ENCODE data around the gene UBASH3A.

The UBASH3A gene

GRCh38 chr21:42430521-42430920 is 26.8 kb downstream of the UBASH3A start:
- DNase-seq (ENCODE audit: low read depth in 3 of 3) = no peak

GRCh38 chr21:42431196-42431595 is 27.5 kb downstream of the UBASH3A start:
- DNase-seq (ENCODE audit: low read depth in 3 of 3) = no peak

- no peak for DNase-seq (ENCODE audit: low read depth in 3 of 3)
Observed at GRCh38 chr21:42432695-42433094, 29.0 kb downstream of the UBASH3A start.

- DNase-seq (ENCODE audit: low read depth in 3 of 3) = no peak
Observed at GRCh38 chr21:42433946-42434551, 30.3 kb downstream of the UBASH3A start.

- DNase-seq (ENCODE audit: low read depth in 3 of 3) = no peak
Observed at GRCh38 chr21:42434884-42435283, 31.2 kb downstream of the UBASH3A start.

- DNase-seq (ENCODE audit: low read depth in 3 of 3) = no peak
Observed at GRCh38 chr21:42435401-42435800, 31.7 kb downstream of the UBASH3A start.

GRCh38 chr21:42435833-42436232 is 32.1 kb downstream of the UBASH3A start:
- DNase-seq (ENCODE audit: low read depth in 3 of 3) = no peak

- DNase-seq (ENCODE audit: low read depth in 3 of 3) = no peak
Observed at GRCh38 chr21:42436914-42437313, 33.2 kb downstream of the UBASH3A start.

GRCh38 chr21:42437786-42438185 is 34.1 kb downstream of the UBASH3A start:
- no peak for DNase-seq (ENCODE audit: low read depth in 3 of 3)

GRCh38 chr21:42438316-42439205 is 34.9 kb downstream of the UBASH3A start:
- DNase-seq (ENCODE audit: low read depth in 3 of 3) = no peak

GRCh38 chr21:42439284-42440186 is 35.8 kb downstream of the UBASH3A start:
- no peak for DNase-seq (ENCODE audit: low read depth in 3 of 3)

- no peak for DNase-seq (ENCODE audit: low read depth in 3 of 3)
Observed at GRCh38 chr21:42440187-42440792, 36.6 kb downstream of the UBASH3A start.

- DNase-seq (ENCODE audit: low read depth in 3 of 3) = no peak
Observed at GRCh38 chr21:42441963-42442362, 38.3 kb downstream of the UBASH3A start.

GRCh38 chr21:42443181-42443785 is 39.6 kb downstream of the UBASH3A start:
- no peak for DNase-seq (ENCODE audit: low read depth in 3 of 3)

- DNase-seq (ENCODE audit: low read depth in 3 of 3) = no peak
Observed at GRCh38 chr21:42443876-42444744, 40.4 kb downstream of the UBASH3A start.

GRCh38 chr21:42444745-42445059 is 41.0 kb downstream of the UBASH3A start:
- DNase-seq (ENCODE audit: low read depth in 3 of 3) = no peak

GRCh38 chr21:42445311-42445710 is 41.6 kb downstream of the UBASH3A start:
- DNase-seq (ENCODE audit: low read depth in 3 of 3) = no peak

- DNase-seq (ENCODE audit: low read depth in 3 of 3) = no peak
Observed at GRCh38 chr21:42446531-42446930, 42.8 kb downstream of the UBASH3A start.

GRCh38 chr21:42447182-42447581 is 43.5 kb downstream of the UBASH3A start:
- no peak for DNase-seq (ENCODE audit: low read depth in 3 of 3)

GRCh38 chr21:42447732-42448131 is 44.0 kb downstream of the UBASH3A start:
- DNase-seq (ENCODE audit: low read depth in 3 of 3) = no peak

GRCh38 chr21:42448686-42449085 is 45.0 kb downstream of the UBASH3A start:
- DNase-seq (ENCODE audit: low read depth in 3 of 3) = no peak
